ENCODE data around the gene LRP2BP. TPM values are rescaled to one million over a fixed set of nuclear protein-coding genes. Genes with fewer than 3 reads are reported as not detected.

The LRP2BP gene
- total and polyA plus RNA-seq, 5 donors from 2014 or later = 0.54 to 3.5 (median 1.0) TPM

GRCh38 chr4:185381288-185382196, 14.2 kb downstream of the LRP2BP start:
- Mint-ChIP-seq H3K4me3 (no peak overlapping the region), H3K27me3 (peaks cover 4% of the 10 kb centered on the region), H3K4me1 (peaks cover 0 to 9% (median 8%) of the 10 kb centered on the region in 4 donors), H3K9me3 (peaks cover 0 to 11% (median 0%) of the 10 kb centered on the region in 7 donors), H3K36me3 (peaks cover 4% of the 10 kb centered on the region), H3K27ac (no peak overlapping the region)
- no peak for DNase-seq
- Histone ChIP-seq H3K9me3 (ENCODE audit: control insufficient read depth in 2 of 2, low read length in 2 of 2) (peaks cover 0 to 6% of the 10 kb centered on the region in 2 experiments), H3K36me3 (ENCODE audit: control insufficient read depth, insufficient read depth, low read length) (no peaks in the 10 kb centered on the region), H3K4me3 (ENCODE audit: low read depth, low read length) (no peak overlapping the region), H3K27me3 (ENCODE audit: control insufficient read depth, insufficient read depth, low read length) (no peaks in the 10 kb centered on the region), H3K27ac (ENCODE audit: insufficient read depth, low read length, poor library complexity, severe bottlenecking) (no peak overlapping the region), H3K4me1 (ENCODE audit: control insufficient read depth, insufficient read depth, low read length, poor library complexity, severe bottlenecking) (no peaks in the 10 kb centered on the region)
- ATAC-seq (ENCODE audit: low read depth in 2 of 2) = no peak

DNA sequence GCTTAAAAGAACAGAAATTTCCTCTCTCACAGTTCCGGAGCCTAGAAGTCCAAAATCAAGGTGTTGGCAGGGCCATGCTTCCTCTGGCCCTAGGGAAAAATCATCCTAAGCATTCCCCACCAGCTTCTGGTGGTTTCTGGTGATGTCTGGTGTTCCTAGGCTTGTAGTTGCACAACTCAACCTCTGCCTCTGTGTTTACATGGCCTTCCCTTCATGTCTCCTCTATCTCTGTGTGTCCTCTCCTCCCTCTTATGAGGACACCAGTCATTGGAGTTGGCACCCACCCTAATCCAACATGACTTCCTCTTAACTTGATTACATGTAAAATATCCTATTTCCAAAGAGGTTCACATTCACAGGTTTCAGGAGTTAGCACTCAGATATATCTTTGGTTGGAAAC, 15.4 kb downstream of the LRP2BP start:
- Mint-ChIP-seq H3K9me3 (peaks cover 0 to 11% (median 0%) of the 10 kb centered on the region in 7 donors), H3K27me3 (no peaks in the 10 kb centered on the region), H3K4me3 (no peak overlapping the region), H3K4me1 (peaks cover 0 to 9% (median 8%) of the 10 kb centered on the region in 4 donors), H3K27ac (no peak overlapping the region), H3K36me3 (peaks cover 4% of the 10 kb centered on the region)
- Histone ChIP-seq H3K36me3 (ENCODE audit: control insufficient read depth, insufficient read depth, low read length) (no peaks in the 10 kb centered on the region), H3K27ac (ENCODE audit: insufficient read depth, low read length, poor library complexity, severe bottlenecking) (no peak overlapping the region), H3K4me3 (ENCODE audit: low read depth, low read length) (no peak overlapping the region), H3K9me3 (ENCODE audit: control insufficient read depth in 2 of 2, low read length in 2 of 2) (peaks cover 0 to 6% of the 10 kb centered on the region in 2 experiments), H3K27me3 (ENCODE audit: control insufficient read depth, insufficient read depth, low read length) (no peaks in the 10 kb centered on the region), H3K4me1 (ENCODE audit: control insufficient read depth, insufficient read depth, low read length, poor library complexity, severe bottlenecking) (no peaks in the 10 kb centered on the region)
- DNase-seq (no peak), ATAC-seq (ENCODE audit: low read depth in 2 of 2) (no peak)

- no peaks in the 10 kb centered on the region for H3K27me3 Mint-ChIP-seq
- peaks cover 0 to 6% (median 2%) of the 10 kb centered on the region in 4 donors for H3K4me1 Mint-ChIP-seq
- no peaks in the 10 kb centered on the region for H3K4me1 ChIP-seq (ENCODE audit: control insufficient read depth, insufficient read depth, low read length, poor library complexity, severe bottlenecking)
- no peak overlapping the region for H3K27ac ChIP-seq (ENCODE audit: insufficient read depth, low read length, poor library complexity, severe bottlenecking)
- peaks cover 0 to 11% (median 0%) of the 10 kb centered on the region in 7 donors for H3K9me3 Mint-ChIP-seq
- H3K4me3 ChIP-seq (ENCODE audit: low read depth, low read length) = no peak overlapping the region
- no peaks in the 10 kb centered on the region for H3K36me3 ChIP-seq (ENCODE audit: control insufficient read depth, insufficient read depth, low read length)
- H3K9me3 ChIP-seq (ENCODE audit: control insufficient read depth in 2 of 2, low read length in 2 of 2) = peaks cover 0 to 6% of the 10 kb centered on the region in 2 experiments
- peaks cover 4% of the 10 kb centered on the region for H3K36me3 Mint-ChIP-seq
- H3K4me3 Mint-ChIP-seq = no peak overlapping the region
- DNase-seq (no peak), ATAC-seq (ENCODE audit: low read depth in 2 of 2) (no peak)
- no peak overlapping the region for H3K27ac Mint-ChIP-seq
- no peaks in the 10 kb centered on the region for H3K27me3 ChIP-seq (ENCODE audit: control insufficient read depth, insufficient read depth, low read length)
Measured at GRCh38 chr4:185379326-185380295, 16.1 kb downstream of the LRP2BP start.

DNA sequence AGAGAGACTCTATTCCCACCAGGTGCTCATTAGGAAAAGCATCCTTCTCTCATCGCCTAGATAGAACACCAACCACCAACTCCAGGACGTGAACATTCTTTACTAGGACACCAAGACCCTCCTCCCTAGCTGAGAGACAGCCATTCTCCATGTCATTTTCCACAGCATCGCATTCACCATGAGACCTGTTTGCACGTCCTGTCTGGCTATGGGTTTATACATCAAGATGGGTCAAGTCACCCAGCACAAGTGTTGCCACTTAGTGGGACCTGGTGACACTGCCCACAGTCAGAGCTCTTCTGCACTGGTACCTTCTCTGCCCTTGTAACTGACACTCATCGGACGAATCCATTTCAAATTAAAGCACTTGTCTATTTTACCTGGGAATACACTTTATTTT, 17.5 kb downstream of the LRP2BP start:
- Mint-ChIP-seq H3K9me3 (peaks cover 0 to 11% (median 0%) of the 10 kb centered on the region in 7 donors), H3K4me3 (no peak overlapping the region), H3K4me1 (no peaks in the 10 kb centered on the region), H3K27ac (no peak overlapping the region), H3K36me3 (peaks cover 4% of the 10 kb centered on the region), H3K27me3 (no peaks in the 10 kb centered on the region)
- Histone ChIP-seq H3K27me3 (ENCODE audit: control insufficient read depth, insufficient read depth, low read length) (no peaks in the 10 kb centered on the region), H3K27ac (ENCODE audit: insufficient read depth, low read length, poor library complexity, severe bottlenecking) (no peak overlapping the region), H3K36me3 (ENCODE audit: control insufficient read depth, insufficient read depth, low read length) (no peaks in the 10 kb centered on the region), H3K4me1 (ENCODE audit: control insufficient read depth, insufficient read depth, low read length, poor library complexity, severe bottlenecking) (no peaks in the 10 kb centered on the region), H3K4me3 (ENCODE audit: low read depth, low read length) (no peak overlapping the region), H3K9me3 (ENCODE audit: control insufficient read depth in 2 of 2, low read length in 2 of 2) (peaks cover 0 to 6% of the 10 kb centered on the region in 2 experiments)
- ATAC-seq (ENCODE audit: low read depth in 2 of 2) = no peak
- DNase-seq = no peak

GRCh38 chr4:185374573-185374972, 21.2 kb downstream of the LRP2BP start:
- Mint-ChIP-seq H3K36me3 (peaks cover 11% of the 10 kb centered on the region), H3K27ac (no peak overlapping the region), H3K9me3 (no peaks in the 10 kb centered on the region), H3K27me3 (no peaks in the 10 kb centered on the region), H3K4me1 (no peaks in the 10 kb centered on the region), H3K4me3 (no peak overlapping the region)
- no peaks in the 10 kb centered on the region for H3K9me3 ChIP-seq (ENCODE audit: control insufficient read depth in 2 of 2, low read length in 2 of 2)
- H3K27ac ChIP-seq (ENCODE audit: insufficient read depth, low read length, poor library complexity, severe bottlenecking) = no peak overlapping the region
- H3K27me3 ChIP-seq (ENCODE audit: control insufficient read depth, insufficient read depth, low read length) = no peaks in the 10 kb centered on the region
- ATAC-seq (ENCODE audit: low read depth in 2 of 2) (no peak), DNase-seq (no peak)
- H3K36me3 ChIP-seq (ENCODE audit: control insufficient read depth, insufficient read depth, low read length) = peaks cover 11% of the 10 kb centered on the region
- no peak overlapping the region for H3K4me3 ChIP-seq (ENCODE audit: low read depth, low read length)
- no peaks in the 10 kb centered on the region for H3K4me1 ChIP-seq (ENCODE audit: control insufficient read depth, insufficient read depth, low read length, poor library complexity, severe bottlenecking)

- no peaks in the 10 kb centered on the region for H3K4me1 Mint-ChIP-seq
- no peaks in the 10 kb centered on the region for H3K27me3 Mint-ChIP-seq
- no peaks in the 10 kb centered on the region for H3K9me3 ChIP-seq (ENCODE audit: control insufficient read depth in 2 of 2, low read length in 2 of 2)
- H3K9me3 Mint-ChIP-seq = no peaks in the 10 kb centered on the region
- H3K36me3 Mint-ChIP-seq = peaks cover 11% of the 10 kb centered on the region
- DNase-seq (no peak), ATAC-seq (ENCODE audit: low read depth in 2 of 2) (no peak)
- H3K27ac Mint-ChIP-seq = no peak overlapping the region
- H3K27me3 ChIP-seq (ENCODE audit: control insufficient read depth, insufficient read depth, low read length) = no peaks in the 10 kb centered on the region
- H3K27ac ChIP-seq (ENCODE audit: insufficient read depth, low read length, poor library complexity, severe bottlenecking) = no peak overlapping the region
- no peak overlapping the region for H3K4me3 ChIP-seq (ENCODE audit: low read depth, low read length)
- H3K4me3 Mint-ChIP-seq = no peak overlapping the region
- peaks cover 11% of the 10 kb centered on the region for H3K36me3 ChIP-seq (ENCODE audit: control insufficient read depth, insufficient read depth, low read length)
- no peaks in the 10 kb centered on the region for H3K4me1 ChIP-seq (ENCODE audit: control insufficient read depth, insufficient read depth, low read length, poor library complexity, severe bottlenecking)
Measured at GRCh38 chr4:185374027-185374426, 21.7 kb downstream of the LRP2BP start.

DNA sequence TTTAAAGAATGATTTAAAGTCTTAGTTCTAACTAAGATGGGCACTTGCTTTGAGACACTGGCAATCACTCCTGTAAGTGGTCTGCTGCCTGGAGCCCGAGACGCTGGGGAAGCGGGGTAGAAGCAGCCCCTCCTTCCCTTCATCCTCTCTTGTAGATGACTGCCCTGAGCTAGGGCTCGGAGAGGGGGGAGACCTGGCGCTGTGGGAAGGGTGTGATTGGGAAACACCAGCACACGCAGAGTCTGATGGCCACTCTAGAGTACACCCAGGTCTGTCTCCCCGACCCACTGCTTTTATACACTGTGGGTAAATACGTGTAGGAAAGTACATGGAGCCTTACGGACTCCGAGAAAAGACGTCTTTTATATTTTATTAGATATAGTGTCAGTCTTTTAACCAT, 24.0 kb downstream of the LRP2BP start:
- no peaks in the 10 kb centered on the region for H3K9me3 ChIP-seq (ENCODE audit: control insufficient read depth in 2 of 2, low read length in 2 of 2)
- H3K36me3 Mint-ChIP-seq = peaks cover 15% of the 10 kb centered on the region
- H3K9me3 Mint-ChIP-seq = no peaks in the 10 kb centered on the region
- H3K36me3 ChIP-seq (ENCODE audit: control insufficient read depth, insufficient read depth, low read length) = peaks cover 11% of the 10 kb centered on the region
- H3K27me3 Mint-ChIP-seq = no peaks in the 10 kb centered on the region
- no peak overlapping the region for H3K4me3 ChIP-seq (ENCODE audit: low read depth, low read length)
- H3K27me3 ChIP-seq (ENCODE audit: control insufficient read depth, insufficient read depth, low read length) = no peaks in the 10 kb centered on the region
- ATAC-seq (ENCODE audit: low read depth in 2 of 2) (no peak), DNase-seq (no peak)
- H3K27ac Mint-ChIP-seq = no peak overlapping the region
- H3K27ac ChIP-seq (ENCODE audit: insufficient read depth, low read length, poor library complexity, severe bottlenecking) = no peak overlapping the region
- no peaks in the 10 kb centered on the region for H3K4me1 ChIP-seq (ENCODE audit: control insufficient read depth, insufficient read depth, low read length, poor library complexity, severe bottlenecking)
- H3K4me3 Mint-ChIP-seq = no peak overlapping the region
- H3K4me1 Mint-ChIP-seq = no peaks in the 10 kb centered on the region

Measured in CD4-positive, CD25-positive, alpha-beta regulatory T cell (primary cell).